BJ (cell line): ENCODE results near the gene ITGAE. TPM values are rescaled to one million over a fixed set of nuclear protein-coding genes. Genes with fewer than 3 reads are reported as not detected.
A peak's percentile ranks its signal among the peaks of the same experiment; 100 is the strongest.

Source experiments
- CTCF ChIA-PET: fragments of 350-600 bp; formaldehyde crosslinking; extraction: SDS; loops from one replicate; lab custom pipeline; 2021; ENCODE audit warnings: antibody characterized with exemption, inconsistent platforms; lab: Yijun Ruan, JAX
- POLR2A ChIA-PET: fragments of 300-600 bp; sonication (Branson Sonifier 250); formaldehyde crosslinking; extraction: SDS; loops from one replicate; lab custom pipeline; 2021; ENCODE audit warnings: antibody characterized with exemption; lab: Charles Lee
- DNase-seq: peaks from one replicate; pipeline ENCODE4 v3.0.0-alpha.2; 2011; ENCODE audit warnings: low read depth
- H3K27me3 ChIP-seq: 2 replicates; pipeline ENCODE4 v1.6.0; 2011; ENCODE audit warnings: low read length; ENCODE audit not compliant: control insufficient read depth, insufficient read depth
- H3K36me3 ChIP-seq: 2 replicates; pipeline ENCODE4 v1.5.1; 2011; ENCODE audit warnings: low read length; ENCODE audit not compliant: control insufficient read depth, insufficient read depth
- H3K4me3 ChIP-seq: 2 replicates; pipeline ENCODE4 v1.5.1; 2011; ENCODE audit warnings: low read depth, mild to moderate bottlenecking, control low read depth, low read length
- CTCF ChIP-seq: IDR thresholded peaks from 2 replicates; pipeline ENCODE4 v1.5.1; 2011; ENCODE audit warnings: low read depth, mild to moderate bottlenecking, control low read depth, inconsistent platforms, low read length, moderate library complexity; ENCODE audit not compliant: insufficient read depth
- polyA plus RNA-seq: library from polyadenylated mRNA; depleted of rRNA; stranded (reverse); fragments of >200 nt; gene quantifications from 2 replicates; pipeline ENCODE4 v1.2.3, GENCODE V29; 2011

Gene ITGAE
- polyA plus RNA-seq, 1 experiment = 69.9 TPM

- H3K4me3 ChIP-seq = no peak overlapping the region
- ChIA-PET CTCF (interaction anchor here (4.1 kb wide), 1 partner anchor 10 kb away, joined by 26 read pairs; the partner anchor contains the start of gene P2RX5), POLR2A (no interaction called here)
- DNase-seq = no peak
- H3K27me3 ChIP-seq = no peaks in the 10 kb centered on the region
- no peaks in the 10 kb centered on the region for H3K36me3 ChIP-seq
- no peak for TF ChIP-seq CTCF
Measured at GRCh38 chr17:3685174-3685573, 115.8 kb downstream of the ITGAE start.

DNA sequence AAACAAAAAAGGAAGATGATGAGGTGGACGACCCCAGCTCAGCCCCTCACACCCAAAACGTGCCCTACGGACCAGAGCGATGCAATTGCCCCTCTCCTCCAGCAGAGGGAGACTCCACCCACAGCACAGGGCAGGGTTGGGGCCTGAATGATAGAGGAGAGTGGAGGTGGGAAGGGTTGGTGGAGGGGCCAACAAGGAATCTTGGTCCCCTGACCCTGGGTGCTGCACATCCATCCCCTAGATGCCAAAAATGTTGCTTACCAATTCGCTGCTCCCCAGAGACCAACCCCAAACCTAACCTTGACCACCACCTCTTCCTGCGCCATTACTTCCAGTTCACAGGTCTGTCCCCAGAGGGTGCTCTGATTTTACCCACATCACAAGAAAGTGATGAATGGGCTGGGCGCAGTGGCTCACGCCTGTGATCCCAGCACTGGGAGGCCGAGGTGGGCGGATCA is 117.9 kb downstream of the ITGAE start:
- ChIA-PET CTCF (interaction anchor here (0.6 to 4.1 kb wide), 22 partner anchors 9 to 634 kb away, joined by 3 to 26 read pairs (median 4); partner anchors contain the start of genes HASPIN and P2RX5), POLR2A (no interaction called here)
- Histone ChIP-seq H3K4me3 (no peak overlapping the region), H3K36me3 (no peaks in the 10 kb centered on the region), H3K27me3 (no peaks in the 10 kb centered on the region)
- peak; percentile 96 for TF ChIP-seq CTCF
- DNase-seq = no peak

DNA sequence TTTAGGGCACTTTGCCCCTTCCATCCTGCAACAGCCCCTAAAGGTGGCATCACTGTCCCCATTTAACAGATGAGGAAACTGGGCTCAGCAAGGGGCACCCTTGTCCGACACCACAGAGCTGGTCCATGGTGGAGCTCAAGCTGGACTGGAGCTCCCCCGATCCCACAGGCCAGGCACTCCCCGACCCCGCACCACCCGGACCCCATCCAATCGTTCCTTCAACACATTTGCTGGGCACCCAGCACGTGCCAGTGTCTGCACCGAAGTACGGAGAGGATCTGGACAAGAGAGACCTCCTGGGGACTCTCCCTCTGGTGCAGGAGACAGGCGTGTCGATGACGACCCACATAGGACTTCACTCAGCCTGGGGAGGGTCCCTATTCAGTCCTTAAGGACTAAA is 119.0 kb downstream of the ITGAE start:
- Histone ChIP-seq H3K27me3 (no peaks in the 10 kb centered on the region), H3K36me3 (no peaks in the 10 kb centered on the region), H3K4me3 (no peak overlapping the region)
- no peak for DNase-seq
- POLR2A ChIA-PET = no interaction called here
- CTCF ChIA-PET = interaction anchor here (0.7 to 4.1 kb wide), 12 partner anchors 8 to 460 kb away, joined by 3 to 26 read pairs (median 4); partner anchors contain the start of genes HASPIN and P2RX5
- TF ChIP-seq CTCF = no peak

- Histone ChIP-seq H3K4me3 (no peak overlapping the region), H3K27me3 (no peaks in the 10 kb centered on the region), H3K36me3 (no peaks in the 10 kb centered on the region)
- ChIA-PET CTCF (interaction anchor here (1.7 to 4.1 kb wide), 2 partner anchors 8 to 14 kb away, joined by 10 to 26 read pairs; partner anchors contain the start of gene P2RX5), POLR2A (no interaction called here)
- no peak for DNase-seq
- TF ChIP-seq CTCF = no peak
Measured at GRCh38 chr17:3681565-3681964, 119.4 kb downstream of the ITGAE start.

GRCh38 chr17:3681057-3681456 is 119.9 kb downstream of the ITGAE start:
- POLR2A ChIA-PET = no interaction called here
- CTCF ChIA-PET = no interaction called here
- Histone ChIP-seq H3K36me3 (no peaks in the 10 kb centered on the region), H3K27me3 (no peaks in the 10 kb centered on the region), H3K4me3 (no peak overlapping the region)
- no peak for TF ChIP-seq CTCF
- no peak for DNase-seq
